Measurements from ENCODE around the gene CEP83.

The CEP83 gene, protein sequence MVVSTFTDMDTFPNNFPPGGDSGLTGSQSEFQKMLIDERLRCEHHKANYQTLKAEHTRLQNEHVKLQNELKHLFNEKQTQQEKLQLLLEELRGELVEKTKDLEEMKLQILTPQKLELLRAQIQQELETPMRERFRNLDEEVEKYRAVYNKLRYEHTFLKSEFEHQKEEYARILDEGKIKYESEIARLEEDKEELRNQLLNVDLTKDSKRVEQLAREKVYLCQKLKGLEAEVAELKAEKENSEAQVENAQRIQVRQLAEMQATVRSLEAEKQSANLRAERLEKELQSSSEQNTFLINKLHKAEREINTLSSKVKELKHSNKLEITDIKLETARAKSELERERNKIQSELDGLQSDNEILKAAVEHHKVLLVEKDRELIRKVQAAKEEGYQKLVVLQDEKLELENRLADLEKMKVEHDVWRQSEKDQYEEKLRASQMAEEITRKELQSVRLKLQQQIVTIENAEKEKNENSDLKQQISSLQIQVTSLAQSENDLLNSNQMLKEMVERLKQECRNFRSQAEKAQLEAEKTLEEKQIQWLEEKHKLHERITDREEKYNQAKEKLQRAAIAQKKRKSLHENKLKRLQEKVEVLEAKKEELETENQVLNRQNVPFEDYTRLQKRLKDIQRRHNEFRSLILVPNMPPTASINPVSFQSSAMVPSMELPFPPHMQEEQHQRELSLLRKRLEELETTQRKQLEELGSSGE

DNA sequence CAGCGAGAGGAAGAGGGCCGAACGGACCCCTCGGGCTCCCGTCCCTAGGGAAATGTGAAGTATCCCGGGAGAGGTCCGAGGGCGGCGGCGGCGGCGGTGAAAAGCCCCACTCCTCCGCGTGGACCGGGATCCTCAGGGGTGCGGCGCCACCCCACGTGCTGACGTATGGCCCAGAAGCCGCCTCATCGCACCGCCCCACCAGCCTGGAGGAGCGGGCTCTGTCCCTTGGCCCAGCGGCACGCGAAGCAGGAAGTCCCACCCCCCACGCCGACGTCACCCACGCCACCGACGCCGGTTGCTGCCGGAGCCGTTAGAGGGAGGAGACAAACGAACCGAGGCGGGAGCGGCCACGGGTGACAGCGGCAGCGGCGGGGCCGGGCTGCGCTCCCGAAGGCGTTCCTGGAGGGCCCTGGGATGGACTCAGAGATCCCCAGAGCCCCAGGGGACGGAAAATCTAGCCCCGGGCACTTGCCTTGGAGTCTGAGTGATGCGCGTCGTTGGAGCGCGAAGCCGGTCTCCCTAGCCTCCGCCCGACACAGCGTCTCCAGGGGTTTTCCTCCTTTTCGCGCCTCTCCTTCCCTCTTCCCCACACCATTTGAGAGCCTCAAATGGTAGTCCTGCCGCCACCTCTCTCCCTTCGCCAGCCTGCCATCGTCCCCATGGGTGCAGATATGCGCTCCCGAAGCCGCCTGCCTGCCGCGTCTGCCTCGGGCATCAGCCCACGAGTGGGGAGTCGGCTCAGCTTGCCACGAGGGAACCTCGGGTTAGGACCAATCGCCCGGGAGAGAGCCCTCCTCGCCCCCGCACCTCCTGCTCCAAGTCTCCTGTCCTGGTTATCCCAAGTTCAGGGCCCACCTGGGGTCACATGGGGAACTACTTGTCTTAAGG lies at the start of gene CEP83:
CEP83 (minus strand) TSS at position 140 of the 888 bp plus-strand sequence. CDS start 47,377 bp downstream, outside the sequence.
- TF ChIP-seq, protein P1, sequence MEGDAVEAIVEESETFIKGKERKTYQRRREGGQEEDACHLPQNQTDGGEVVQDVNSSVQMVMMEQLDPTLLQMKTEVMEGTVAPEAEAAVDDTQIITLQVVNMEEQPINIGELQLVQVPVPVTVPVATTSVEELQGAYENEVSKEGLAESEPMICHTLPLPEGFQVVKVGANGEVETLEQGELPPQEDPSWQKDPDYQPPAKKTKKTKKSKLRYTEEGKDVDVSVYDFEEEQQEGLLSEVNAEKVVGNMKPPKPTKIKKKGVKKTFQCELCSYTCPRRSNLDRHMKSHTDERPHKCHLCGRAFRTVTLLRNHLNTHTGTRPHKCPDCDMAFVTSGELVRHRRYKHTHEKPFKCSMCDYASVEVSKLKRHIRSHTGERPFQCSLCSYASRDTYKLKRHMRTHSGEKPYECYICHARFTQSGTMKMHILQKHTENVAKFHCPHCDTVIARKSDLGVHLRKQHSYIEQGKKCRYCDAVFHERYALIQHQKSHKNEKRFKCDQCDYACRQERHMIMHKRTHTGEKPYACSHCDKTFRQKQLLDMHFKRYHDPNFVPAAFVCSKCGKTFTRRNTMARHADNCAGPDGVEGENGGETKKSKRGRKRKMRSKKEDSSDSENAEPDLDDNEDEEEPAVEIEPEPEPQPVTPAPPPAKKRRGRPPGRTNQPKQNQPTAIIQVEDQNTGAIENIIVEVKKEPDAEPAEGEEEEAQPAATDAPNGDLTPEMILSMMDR (IDR thresholded peaks at IDR 0.05; ENCODE audit: low read depth, low read length), result no peak
- H3K4me3 ChIP-seq (replicated peaks in 1 of 2; ENCODE audit: low read depth in 2 of 2, low read length in 2 of 2), result peak within 1 kb of the TSS; percentile 87 to 92
- peak; percentile 93 to 95 for DNase-seq (ENCODE audit: low read depth in 2 of 2)

DNA sequence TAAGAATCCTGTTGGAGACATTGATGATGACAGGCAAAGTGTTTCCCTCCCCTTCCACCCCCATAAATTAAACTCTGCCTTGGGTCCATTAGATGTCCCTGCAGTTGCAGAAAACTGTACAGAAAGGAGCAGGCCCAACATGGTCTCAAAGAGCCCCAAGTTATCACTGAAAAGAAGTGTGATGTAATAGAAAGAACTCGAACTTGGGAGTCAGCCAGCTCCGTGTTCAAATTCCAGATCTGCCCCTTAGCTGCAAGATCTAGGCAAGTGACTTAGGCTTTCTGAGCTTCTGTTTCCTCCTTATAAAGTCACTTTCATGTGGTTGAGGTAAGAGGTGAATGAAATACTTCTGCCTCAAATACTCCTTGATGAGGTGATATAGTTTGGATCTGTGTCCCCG lies 49.6 kb upstream of the CEP83 start:
- TF ChIP-seq, protein P1 (IDR thresholded peaks at IDR 0.05; ENCODE audit: low read depth, low read length), result no peak

DNA sequence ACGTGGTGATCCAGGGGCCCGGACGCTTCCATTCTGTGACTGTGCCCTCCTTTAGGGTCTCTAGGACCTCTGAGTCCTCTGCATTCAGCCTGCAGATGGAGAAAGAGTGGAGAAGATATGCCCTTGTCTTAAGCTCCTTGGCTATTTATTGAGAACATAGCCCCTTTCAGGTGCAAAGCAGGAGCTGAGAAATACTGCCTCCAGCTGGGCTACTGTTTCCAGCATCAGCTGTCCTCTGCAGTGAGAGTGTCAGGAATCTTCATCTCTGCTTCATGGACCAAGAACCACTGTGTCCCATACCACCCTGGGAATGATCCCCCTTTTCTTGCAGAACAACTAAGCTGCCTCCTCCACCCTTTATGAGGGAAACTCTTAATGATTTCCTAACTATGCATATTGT lies 47.8 kb upstream of the CEP83 start:
- TF ChIP-seq, protein P1 (IDR thresholded peaks at IDR 0.05; ENCODE audit: low read depth, low read length), result no peak
- no peak overlapping the region for H3K4me3 ChIP-seq (replicated peaks in 1 of 2; ENCODE audit: low read depth in 2 of 2, low read length in 2 of 2)
- no peak for DNase-seq (ENCODE audit: low read depth in 2 of 2)

More for the DNA sequence above, 49.6 kb upstream of the CEP83 start:
- H3K4me3 ChIP-seq (replicated peaks in 1 of 2; ENCODE audit: low read depth in 2 of 2, low read length in 2 of 2), result no peak overlapping the region
- DNase-seq (ENCODE audit: low read depth in 2 of 2), result peak in 1 of 2 donors; percentile 8

DNA sequence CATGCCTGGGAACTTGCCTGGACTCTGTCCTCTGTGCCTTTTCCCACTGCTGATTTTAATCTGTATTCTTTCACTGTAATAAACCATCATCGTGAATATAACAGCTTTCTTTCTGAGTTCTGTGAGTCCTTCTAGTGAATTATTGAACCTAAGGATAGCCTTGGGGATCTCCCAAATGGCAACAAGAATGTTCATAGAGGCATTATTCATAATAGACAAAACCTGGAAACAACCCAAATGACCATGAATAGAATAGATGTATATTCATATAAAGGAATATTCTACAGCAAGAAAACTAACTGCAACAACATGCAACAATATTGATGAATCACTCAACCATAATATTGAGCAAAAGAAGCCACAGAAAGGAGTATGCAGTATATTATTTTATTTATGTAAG lies 44.7 kb upstream of the CEP83 start:
- DNase-seq (ENCODE audit: low read depth in 2 of 2), result no peak
- TF ChIP-seq, protein P1 (IDR thresholded peaks at IDR 0.05; ENCODE audit: low read depth, low read length), result no peak
- H3K4me3 ChIP-seq (replicated peaks in 1 of 2; ENCODE audit: low read depth in 2 of 2, low read length in 2 of 2), result no peak overlapping the region

DNA sequence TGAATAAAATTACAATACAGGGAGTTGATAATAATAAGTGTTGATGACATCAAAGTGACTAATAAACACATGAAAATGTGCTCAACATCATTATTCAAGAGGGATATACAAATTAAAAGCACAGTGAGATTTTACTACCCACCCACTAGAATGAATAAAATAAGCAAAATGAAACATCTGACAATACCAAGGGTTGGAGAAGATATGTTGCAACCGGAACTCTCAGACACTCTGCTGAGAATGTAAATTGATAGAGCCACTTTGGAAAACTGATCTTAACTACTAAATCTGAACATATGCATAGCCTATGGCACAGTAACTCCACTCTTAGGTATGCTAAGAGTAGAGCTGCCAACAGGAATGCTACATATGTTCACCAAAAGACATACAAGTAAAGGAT lies 44.0 kb upstream of the CEP83 start:
- TF ChIP-seq, protein P1 (IDR thresholded peaks at IDR 0.05; ENCODE audit: low read depth, low read length), result no peak
- H3K4me3 ChIP-seq (replicated peaks in 1 of 2; ENCODE audit: low read depth in 2 of 2, low read length in 2 of 2), result no peak overlapping the region
- DNase-seq (ENCODE audit: low read depth in 2 of 2), result no peak

DNA sequence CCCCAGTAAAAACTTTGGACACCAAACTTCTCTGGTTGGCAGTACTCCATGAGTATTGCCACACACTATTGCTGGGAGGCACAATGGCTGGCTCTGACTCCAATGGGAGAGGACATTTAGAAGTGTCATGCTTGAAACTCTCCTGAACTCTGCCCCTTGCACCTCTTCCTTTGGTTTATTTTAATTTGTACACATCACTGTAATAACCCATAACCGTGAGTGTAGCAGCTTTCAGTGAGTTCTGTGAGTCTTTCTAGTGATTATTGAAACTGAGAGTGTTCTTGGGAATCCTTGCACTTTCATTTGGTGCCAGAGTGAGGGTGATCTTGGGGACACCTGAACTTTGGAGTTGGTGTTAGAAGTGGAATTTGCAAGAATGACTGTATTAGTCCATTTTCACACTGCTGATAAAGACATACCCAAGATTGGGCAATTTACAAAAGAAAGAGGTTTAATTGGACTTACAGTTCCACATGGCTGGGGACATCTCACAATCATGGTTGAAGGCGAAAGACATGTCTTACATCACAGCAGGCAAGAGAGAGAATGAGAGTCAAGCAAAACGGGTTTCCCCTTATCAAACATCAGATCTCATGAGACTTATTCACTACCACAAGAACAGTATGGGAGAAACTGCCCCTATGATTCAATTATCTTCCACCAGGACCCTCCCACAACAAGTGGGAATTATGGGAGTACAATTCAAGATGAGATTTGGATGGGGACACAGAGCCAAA lies 41.3 kb upstream of the CEP83 start:
- H3K4me3 ChIP-seq (replicated peaks in 1 of 2; ENCODE audit: low read depth in 2 of 2, low read length in 2 of 2), result no peak overlapping the region
- peak in 1 of 2 donors; percentile 11 for DNase-seq (ENCODE audit: low read depth in 2 of 2)
- TF ChIP-seq, protein P1 (IDR thresholded peaks at IDR 0.05; ENCODE audit: low read depth, low read length), result no peak

Measured in cardiac fibroblast (primary cell).